SK-N-DZ (cell line): Measurements from ENCODE around the gene PPM1E.
"Not testable (repeated sequence)": the region's sequence is repeated elsewhere in the genome, so short reads cannot be mapped to it uniquely, and the experiment has no call there.

Experiments
- DNase-seq: peaks from one replicate; pipeline ENCODE4 v3.0.0-alpha.2; 2015; ENCODE audit warnings: low spot score

PPM1E gene

DNA sequence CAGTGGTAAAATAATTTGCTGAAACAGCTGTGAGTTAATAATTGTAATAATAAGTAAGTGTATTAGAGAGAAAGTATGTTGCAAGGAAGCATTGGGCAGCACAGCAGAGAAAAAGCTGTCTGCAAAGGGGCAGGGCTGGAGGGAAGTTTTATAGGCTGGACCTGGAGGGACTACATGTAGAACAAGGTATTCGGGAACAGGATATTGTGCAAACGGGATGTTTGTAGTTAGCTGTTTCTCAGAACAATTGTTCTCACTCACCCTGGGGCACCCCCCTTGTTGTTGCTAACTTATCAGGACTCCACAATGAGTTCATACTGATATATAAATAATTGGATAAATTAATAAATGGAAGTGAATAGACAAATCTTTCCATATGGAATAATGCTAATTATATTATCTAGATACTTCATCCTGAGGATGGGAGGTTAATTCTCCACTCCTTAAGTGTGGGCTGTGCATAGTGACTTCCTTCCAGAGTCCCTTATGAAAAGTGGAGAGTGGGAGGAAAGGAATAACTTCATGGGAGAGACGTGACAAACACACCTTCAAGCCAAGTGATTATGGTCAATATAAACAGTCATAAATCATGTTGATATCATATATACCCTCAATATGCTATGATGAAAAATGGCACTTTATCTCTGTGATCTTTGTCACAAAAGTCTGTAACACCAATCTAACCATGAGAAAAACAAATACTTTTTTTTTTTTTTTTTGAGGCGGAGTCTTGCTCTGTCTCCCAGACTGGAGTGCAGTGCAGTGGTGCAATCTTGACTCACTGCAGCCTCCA lies 85.4 kb downstream of the PPM1E start:
- no peak for DNase-seq

DNA sequence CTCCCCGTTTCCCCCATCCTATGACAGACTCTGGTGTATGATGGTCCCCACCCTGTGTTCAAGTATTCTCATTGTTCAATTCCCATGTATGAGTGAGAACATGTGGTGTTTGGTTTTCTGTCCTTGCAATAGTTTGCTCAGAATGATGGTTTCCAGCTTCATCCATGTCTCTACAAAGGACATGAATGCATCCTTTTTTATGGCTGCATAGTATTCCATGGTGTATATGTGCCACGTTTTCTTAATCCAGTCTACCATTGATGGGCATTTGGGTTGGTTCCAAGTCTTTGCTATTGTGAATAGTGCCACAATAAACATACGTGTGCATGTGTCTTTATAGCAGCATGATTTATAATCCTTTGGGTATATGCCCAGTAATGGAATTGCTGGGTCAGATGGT lies 90.8 kb downstream of the PPM1E start:
- not testable (repeated sequence) for DNase-seq

DNA sequence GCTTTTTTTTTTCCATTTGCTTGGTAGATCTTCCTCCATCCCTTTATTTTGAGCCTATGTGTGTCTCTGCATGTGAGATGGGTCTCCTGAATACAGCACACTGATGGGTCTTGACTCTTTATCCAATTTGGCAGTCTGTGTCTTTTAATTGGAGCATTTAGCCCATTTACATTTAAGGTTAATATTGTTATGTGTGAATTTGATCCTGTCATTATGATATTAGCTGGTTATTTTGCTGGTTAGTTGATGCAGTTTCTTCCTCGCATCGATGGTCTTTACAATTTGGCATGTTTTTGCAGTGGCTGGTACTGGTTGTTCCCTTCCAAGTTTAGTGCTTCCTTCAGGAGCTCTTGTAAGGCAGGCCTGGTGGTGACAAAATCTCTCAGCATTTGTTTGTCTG lies 94.5 kb downstream of the PPM1E start:
- DNase-seq, result not testable (repeated sequence)

DNA sequence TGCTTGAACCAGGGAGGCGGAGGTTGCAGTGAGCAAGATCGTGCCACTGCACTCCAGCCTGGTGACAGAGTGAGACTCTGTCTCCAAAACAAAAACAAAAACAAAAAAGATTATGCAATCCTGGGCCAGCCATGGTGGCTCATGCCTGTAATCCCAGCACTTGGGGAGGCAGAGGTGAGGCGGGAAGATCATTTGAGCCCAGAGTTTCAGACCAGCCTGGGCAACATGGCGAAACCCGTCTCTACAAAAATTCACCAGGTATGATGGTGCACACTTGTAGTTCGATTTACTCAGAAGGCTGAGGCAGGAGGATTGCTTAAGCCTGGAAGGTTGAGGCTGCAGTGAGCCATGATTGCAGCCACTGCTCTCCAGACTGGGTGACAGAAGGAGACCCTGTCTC lies 109.6 kb downstream of the PPM1E start:
- no peak for DNase-seq

DNA sequence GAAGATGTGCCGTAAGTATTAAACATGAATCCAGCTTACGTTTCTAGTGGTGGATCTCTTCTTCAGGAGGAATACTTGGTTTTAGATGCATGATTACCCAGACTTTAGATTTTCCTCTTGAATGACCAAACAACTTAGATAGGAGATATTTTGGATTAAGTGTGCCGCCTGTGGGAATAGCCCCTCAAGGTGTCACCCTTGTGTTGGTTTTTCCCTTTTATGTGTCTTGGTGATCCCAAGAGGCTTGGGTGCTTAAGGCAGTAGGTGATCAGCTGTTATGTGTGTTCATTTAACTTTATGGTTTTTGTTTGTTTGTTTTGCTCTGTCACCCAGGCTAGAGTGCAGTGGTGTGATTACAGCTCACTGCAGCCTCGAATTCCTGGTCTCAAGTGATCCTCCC lies 115.1 kb downstream of the PPM1E start:
- no peak for DNase-seq

DNA sequence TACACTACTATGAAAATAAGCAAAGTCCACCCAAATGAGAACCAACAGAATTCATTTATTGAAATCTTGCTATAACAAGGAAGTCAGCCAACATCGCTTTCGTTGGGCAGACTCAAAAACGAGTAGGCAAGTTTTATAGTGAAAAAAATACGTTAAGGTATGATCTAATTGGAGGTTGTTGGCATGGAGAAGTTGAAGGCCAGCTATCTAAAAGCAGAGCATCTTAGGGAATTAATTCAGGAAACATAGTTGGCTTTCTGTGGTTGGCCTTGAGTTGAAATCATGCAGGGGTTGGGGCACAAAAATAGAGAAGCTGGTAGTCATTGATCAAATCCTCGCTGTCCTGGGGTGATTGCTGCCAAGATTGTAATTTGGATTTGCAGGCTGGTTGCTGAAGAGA lies 118.3 kb downstream of the PPM1E start:
- no peak for DNase-seq

DNA sequence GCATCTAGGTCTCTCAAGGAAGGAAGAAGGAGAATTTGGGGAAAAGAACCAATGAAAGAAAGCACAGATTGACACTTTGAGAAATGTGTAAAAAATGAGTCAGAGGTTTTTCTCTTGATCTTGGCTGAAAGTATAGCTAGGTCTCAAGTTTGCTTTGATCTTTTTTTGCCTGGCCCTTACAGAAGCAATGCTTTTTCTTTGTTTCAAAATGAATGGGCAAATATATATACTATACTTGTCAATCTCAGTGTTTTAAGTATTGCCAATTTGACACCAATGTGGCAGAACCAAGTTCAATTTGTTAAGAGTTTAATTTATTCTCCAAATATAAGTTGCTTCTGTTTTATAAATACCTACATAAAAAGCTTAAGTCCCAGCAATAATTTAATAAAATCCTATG lies 119.6 kb downstream of the PPM1E start:
- DNase-seq, result no peak

DNA sequence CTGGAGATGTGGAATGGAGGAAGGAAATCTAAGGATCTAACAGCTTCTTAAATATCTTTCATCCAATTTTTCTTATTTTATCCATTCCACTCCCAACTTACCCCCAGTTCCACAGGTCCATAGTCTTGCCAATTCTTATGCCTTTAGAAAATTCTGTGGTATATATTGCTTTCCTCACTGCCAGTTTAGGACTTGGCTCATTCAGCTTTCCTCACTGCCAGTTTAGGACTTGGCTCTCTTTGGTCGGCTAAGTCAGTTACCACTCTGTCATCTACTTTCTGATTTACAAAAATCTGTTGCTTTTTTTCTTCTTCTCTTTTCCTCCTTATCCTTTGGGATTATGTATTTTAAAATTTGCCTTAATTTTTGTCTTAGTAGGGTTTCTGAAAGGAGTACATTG lies 128.5 kb downstream of the PPM1E start:
- DNase-seq, result no peak

DNA sequence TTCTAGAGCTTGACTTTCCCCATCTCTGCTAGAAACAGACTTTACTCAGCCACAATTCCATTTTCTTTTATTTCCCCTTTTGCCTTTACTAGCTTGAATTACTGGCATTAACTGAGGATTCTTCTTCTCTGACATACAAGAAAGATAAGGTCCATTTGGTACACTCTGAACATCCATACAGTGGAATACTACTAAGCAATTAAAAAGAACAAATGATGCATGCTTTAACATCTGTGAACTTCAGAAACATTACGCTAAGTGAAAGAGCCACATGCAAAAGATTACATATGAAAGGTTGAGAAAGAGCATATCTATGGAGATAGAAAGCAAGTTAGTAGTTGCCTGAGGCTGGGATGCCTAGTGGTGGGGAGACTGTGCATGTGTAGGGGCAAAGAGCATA lies 130.9 kb downstream of the PPM1E start:
- DNase-seq, result no peak

DNA sequence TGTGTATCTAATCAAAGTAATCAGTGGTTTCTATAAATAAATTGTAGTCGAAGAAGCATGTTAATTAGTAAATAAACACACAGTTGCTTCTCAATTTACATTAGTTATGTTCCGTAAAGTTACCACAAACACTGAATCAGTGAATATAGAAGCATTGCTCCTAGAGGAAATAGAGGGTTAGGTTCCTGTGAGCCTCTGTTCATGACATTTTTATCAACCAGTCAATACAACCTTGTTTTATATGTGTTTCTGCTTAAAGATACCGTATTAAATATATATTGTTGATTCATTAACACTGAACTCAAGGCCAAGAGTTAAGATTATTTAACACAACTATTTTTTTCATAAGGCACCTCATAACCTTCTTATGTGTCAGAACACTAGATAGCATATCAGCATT lies 134.3 kb downstream of the PPM1E start:
- no peak for DNase-seq

DNA sequence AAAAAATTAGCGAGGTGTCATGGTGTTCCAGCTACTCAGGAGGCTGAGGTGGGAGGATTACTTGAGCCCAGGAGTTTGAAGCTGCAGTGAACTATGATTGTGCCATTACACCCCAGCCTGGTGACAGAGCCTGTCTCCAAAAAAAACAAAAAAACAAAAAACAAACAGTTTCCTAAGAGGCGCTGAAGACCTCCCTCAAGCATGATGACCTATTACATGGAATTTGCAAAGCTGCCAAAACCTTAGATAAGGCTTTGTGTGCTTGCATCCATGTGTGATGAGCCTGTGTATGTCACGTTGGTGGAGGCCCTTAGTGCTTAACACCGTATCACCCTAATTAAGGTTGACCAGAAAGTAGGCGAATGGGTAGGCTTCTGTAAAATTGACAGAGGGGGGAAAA lies 143.5 kb downstream of the PPM1E start:
- no peak for DNase-seq

DNA sequence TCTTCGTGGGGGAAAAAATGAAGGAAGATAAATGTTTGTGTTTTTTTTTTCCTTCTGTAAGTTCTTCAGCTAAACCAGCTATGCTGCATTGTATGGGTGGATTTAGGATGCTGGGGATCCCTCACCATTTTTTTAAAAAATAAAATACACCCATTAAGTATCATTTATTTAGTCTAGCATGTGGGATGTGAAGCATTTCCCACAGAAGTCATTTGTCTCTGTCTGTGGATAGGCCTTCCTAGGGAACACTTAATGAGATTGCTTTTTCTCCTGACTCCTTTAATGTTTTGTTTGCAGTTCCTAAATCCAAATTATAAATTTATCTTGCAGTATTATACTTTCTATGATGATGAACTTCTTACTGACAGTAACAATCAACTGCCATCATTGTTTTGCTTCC lies 146.7 kb downstream of the PPM1E start:
- DNase-seq, result no peak

DNA sequence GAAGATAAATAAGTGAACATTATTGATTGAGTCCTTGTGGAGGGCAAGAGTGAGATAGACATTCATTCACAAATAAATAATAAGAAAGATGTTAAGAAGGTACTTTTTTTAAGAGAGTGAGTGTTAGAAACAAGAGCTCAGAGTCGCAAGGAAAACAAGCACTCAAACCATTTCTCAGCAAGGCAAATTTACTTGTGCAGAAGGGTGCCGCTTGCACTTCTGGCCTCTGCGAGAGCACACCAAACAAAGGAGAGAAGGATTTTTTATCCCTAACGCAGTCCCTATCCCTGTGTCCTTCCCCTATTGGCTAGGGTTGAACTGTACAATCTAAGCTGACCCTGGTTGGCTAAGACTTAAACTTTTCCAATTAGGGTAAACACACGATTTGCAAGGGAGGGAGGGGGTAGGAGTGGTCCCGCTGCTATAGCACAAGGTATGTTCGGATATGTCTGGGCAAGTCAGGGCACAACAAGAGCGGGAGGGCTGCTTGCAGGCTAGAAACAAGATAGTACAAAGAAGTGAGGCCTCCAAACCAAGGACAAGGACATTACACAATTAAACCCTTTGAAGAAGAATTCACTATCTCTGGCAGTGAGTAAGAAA lies 156.2 kb downstream of the PPM1E start:
- DNase-seq, result no peak

DNA sequence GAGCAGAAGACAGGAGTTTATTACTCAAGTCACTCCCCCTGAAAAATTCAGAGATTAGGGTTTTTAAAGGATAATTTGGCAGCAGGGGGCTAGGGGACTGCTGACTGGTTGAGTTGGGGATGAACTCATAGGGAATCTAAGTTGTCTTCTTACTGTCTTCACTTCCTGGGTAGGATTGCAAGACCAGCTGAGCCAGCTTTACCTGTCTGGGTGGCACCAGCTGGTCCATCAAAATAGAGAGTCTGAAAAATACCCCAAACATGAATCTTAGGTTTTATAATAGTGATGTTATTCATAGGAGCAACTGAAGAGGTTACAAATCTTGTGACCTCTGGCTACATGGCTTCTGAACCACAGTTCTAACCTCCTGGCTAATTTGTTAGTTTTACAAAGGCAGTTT lies 157.9 kb downstream of the PPM1E start:
- no peak for DNase-seq

DNA sequence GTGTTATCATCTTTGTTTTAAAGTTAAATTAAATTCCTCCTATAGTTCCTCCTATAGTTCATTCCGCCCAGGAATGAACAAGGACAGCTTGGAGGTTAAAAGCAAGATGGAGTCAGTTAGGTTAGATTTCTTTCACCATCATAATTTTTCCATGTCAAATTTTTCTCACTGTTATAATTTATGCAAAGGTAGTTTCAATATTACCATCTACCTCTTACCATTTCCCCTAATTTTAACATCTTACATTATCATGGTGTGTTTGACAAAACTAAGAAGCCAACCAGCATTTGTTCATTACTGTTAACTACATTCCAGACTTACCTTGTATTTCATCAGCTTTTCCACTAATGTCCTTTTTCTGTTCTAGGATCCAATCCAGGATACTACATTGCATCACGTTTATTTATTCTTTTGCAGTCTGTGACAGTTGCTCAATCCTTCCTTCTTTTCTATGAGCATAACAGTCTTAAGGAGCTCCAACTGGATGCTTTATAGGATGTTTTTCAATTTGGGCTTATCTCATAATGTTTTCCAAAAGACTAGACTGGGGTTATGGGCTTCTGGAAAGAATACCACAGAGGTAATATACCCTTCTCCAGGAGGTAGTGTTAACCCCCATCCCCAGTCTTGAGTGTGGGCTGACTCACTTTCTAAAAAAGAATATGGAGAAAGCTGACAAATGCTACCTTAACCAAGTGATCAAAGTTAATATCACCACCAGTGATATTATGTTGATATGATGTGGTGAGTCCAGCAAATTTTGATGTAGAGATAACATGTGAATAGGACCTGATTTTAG lies 158.5 kb downstream of the PPM1E start:
- no peak for DNase-seq

DNA sequence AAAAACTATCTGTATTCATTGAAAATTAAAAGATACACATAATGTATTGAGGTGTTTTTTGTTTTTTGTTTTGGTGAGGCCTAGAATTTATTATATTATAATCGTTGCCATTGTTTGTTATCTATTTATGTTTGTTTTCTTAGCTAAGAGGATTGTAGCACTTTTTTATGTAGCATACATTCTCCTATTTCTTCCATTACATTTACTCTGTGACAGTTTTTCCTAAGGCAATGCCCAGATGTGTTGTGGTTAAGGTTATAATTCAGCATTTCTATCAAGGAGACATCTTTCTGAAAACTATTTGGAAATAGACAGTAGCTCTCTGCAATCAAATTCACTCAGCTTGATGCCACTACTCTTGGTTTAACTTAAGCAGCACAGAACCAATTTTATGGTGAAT lies 161.6 kb downstream of the PPM1E start:
- no peak for DNase-seq

DNA sequence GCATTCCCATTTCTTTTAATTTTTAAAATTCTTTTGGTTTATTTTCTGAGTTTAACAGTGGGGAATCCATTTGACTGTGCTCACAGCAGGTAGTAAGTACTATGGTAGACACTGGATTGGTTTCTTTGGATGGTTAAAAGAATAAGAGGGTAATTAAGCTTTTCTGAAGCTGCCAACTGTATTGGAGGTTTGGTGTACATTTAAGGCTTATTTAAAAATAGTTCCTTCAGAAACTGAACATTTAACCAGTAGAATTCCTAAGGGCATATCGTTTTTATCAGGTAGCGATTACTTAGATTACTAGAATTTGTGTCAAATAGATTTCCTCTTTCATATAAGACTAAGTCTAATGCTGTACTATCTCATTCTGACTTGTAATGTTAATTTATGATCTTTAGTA lies 162.4 kb downstream of the PPM1E start:
- no peak for DNase-seq

DNA sequence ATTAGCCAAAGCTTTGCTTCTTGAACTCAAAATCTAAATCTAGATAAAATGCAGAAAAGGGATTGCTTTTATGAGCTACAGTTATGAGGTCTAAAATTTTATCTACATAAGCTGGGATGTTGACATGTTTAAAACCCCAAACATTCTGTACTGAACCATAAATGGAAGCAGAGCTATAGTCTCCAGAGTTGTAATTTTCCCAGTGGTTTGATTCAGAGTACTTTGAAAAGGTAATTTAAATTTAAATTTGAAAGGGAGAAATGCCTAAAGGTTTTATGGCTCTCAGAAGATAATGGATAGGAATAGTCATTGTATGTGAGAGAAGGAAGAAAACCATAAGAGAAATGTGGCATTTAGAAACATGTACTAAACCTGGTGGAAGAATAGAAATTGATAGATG lies 163.2 kb downstream of the PPM1E start:
- no peak for DNase-seq

DNA sequence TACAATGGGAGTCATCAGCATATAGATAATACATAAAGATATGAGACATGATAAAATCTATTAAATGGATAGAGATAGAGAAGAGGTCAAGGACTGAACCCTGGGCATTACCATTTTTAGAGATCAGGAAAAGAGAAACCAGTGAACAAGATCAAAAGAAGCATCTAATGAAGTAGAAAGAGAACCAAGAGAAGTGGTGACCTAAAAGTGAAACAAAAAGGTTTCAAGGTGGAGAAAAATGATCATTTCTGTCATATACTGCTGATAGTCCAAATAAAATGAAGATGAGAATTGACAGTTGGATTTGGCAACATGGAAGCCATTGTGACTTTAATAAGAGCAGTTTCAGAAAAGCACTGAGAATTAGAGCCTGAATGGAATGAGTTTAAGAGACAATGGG lies 165.1 kb downstream of the PPM1E start:
- DNase-seq, result no peak

DNA sequence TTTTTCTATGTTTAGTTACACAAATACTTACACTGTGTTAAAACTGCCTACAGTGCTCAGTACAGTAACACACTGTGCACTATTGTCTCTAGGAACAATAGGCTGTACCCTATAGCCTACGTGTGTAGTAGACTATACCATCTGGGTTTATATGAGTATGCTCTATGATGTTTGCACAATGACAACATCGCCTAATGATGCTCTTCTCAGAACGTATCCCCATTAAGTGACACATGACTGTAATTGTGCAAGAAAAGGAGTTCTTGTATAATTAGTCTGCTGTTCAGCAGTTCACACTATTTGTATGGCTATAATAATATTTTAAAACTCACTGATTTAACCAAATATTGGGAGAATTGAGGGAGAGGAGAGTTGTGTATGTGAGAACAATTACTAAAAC lies 177.3 kb downstream of the PPM1E start:
- DNase-seq, result no peak

DNA sequence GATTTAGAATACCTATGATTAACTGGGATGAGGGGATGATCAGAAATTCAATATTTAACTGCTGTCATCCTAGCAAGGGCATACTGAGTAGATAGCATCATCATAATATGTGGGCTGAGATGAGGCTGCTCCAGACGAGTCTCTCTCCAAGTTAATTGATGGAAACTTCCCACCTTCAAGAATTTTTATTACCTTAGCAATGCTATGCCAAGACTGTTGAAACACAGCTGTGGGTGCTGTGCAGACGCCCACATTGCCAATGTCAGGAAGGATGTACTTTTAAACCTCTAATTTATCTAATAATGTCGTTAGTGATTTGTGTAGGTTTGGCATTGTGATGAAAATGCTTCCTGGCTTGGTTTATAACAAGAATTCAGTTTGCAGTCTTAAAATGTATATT lies 180.6 kb downstream of the PPM1E start:
- DNase-seq, result no peak

DNA sequence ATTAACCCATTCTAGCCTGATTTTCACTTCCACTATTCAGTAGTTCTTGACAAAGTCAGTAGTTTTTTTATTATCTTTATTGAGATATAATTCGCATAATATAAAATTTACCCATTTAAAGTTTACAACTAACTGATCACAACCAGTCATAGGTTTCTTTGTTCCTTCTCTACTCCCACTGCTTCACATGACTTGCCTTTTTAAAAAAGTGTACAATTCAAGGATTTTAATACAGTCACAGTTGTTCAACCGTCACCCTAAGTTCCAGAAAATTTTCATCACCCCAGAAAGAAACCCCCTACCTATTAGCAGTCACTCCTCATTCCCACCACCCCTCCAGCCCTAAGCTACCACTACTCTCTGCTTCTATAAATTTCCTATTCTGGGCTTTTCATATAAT lies 188.5 kb downstream of the PPM1E start:
- DNase-seq, result no peak

DNA sequence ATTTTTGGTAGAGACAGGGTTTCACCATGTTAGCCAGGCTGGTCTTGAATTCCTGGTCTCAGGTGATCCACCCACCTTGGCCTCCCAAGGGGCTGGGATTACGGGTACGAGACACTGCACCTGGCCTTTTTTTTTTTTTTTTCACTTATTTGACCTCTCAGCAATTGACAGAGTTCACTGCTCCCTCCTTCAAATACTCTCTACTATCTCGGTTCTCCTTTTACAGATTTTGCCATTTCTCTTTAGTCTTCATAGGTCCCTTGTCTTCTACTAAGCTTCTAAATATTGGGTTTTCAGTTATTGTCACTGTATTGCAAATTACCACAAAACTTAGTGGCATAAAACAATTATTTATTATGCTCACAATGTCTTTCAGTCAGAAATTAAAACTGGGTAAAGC lies 191.8 kb downstream of the PPM1E start:
- DNase-seq, result no peak
